B cell (primary cell): Measurements from ENCODE around the gene GGA3. TPM values are rescaled to one million over a fixed set of nuclear protein-coding genes. Genes with fewer than 3 reads are reported as not detected.
A peak's percentile ranks its signal among the peaks of the same experiment; 100 is the strongest.

ENCODE experiments used
- ATAC-seq: fragments of 200-7000 bp; cut with Tn5 transposase; one replicate; pipeline ENCODE4 v1.10.0; 2021; ENCODE audit warnings: low read depth, mild to moderate bottlenecking, moderate number of reproducible peaks, moderate library complexity
- CTCF ChIA-PET: fragments of 350-600 bp; sonication (Branson Sonifier 250); formaldehyde crosslinking; loops from one replicate; lab custom pipeline; 2021; ENCODE audit warnings: antibody characterized with exemption, inconsistent platforms; lab: Charles Lee
- POLR2A ChIA-PET: fragments of 350-600 bp; sonication (Branson Sonifier 250); formaldehyde crosslinking; loops from one replicate; lab custom pipeline; 2021; ENCODE audit warnings: antibody characterized with exemption; lab: Charles Lee
- DNase-seq: peaks from one replicate; pipeline ENCODE4 v3.0.0; 2013
- H2AFZ ChIP-seq: 2 replicates; pipeline ENCODE4 v1.6.1; 2012; ENCODE audit warnings: mild to moderate bottlenecking, low read depth, low read length; ENCODE audit not compliant: insufficient read depth, poor library complexity, severe bottlenecking
- H3K27ac ChIP-seq, 2 donors: 1 replicate in 1 of 2; 2 replicates in 1 of 2; pipeline ENCODE4 v1.5.1; 2012 to 2013; ENCODE audit warnings: low read length in 2 of 2, mild to moderate bottlenecking in 2 of 2, moderate library complexity in 1 of 2
- H3K27me3 ChIP-seq, 4 experiments: fragments of 200-600 bp in 1 of 4; sonication (generic) in 1 of 4; replicated peaks in 1 of 4; 1 replicate in 2 of 4; 2 replicates in 2 of 4; pipeline versions ENCODE4 v1.6.1 to v1.7.0; 2013 to 2016; ENCODE audit warnings: low read length in 3 of 4, mild to moderate bottlenecking in 2 of 4, mixed read lengths in 1 of 4, moderate library complexity in 1 of 4; ENCODE audit not compliant: insufficient read depth in 4 of 4, control insufficient read depth in 3 of 4; ENCODE audit errors: control extremely low read depth in 1 of 4
- H3K36me3 ChIP-seq, 2 experiments: replicated peaks in 1 of 2; 1 replicate in 1 of 2; 2 replicates in 1 of 2; pipeline versions ENCODE4 v1.6.1 to v1.7.1; 2013; ENCODE audit warnings: low read length in 1 of 2; ENCODE audit not compliant: insufficient read depth in 2 of 2, control insufficient read depth in 1 of 2; ENCODE audit errors: control extremely low read depth in 1 of 2, extremely low read depth in 1 of 2
- H3K4me1 ChIP-seq, 2 donors: fragments of 200-600 bp in 1 of 2; sonication (generic) in 1 of 2; 1 replicate in 1 of 2; 2 replicates in 1 of 2; pipeline versions ENCODE4 v1.5.1 to v1.6.1; 2013 to 2017; ENCODE audit warnings: low read length in 2 of 2; ENCODE audit not compliant: control insufficient read depth in 2 of 2, insufficient read depth in 2 of 2
- H3K4me2 ChIP-seq: replicated peaks from 2 replicates; pipeline ENCODE3; 2012; ENCODE audit warnings: mild to moderate bottlenecking, low read depth, low read length; ENCODE audit not compliant: poor library complexity, severe bottlenecking
- H3K4me3 ChIP-seq, 5 experiments: fragments of 200-600 bp in 1 of 5; sonication (generic) in 1 of 5; 1 replicate in 3 of 5; 2 replicates in 2 of 5; pipeline versions ENCODE4 v1.5.1 to v1.7.0; 2011 to 2016; ENCODE audit warnings: low read length in 4 of 5, mild to moderate bottlenecking in 4 of 5, low read depth in 2 of 5, control low read depth in 1 of 5, moderate library complexity in 1 of 5; ENCODE audit not compliant: insufficient read depth in 1 of 5; ENCODE audit errors: control extremely low read depth in 1 of 5, extremely low read depth in 1 of 5
- H3K79me2 ChIP-seq: fragments of 200-600 bp; sonication (generic); one replicate; pipeline ENCODE4 v1.6.0; 2016; ENCODE audit warnings: low read length; ENCODE audit not compliant: control insufficient read depth, insufficient read depth
- H3K9ac ChIP-seq: fragments of 200-600 bp; sonication (generic); 2 replicates; pipeline ENCODE4 v1.6.1; 2017; ENCODE audit warnings: mild to moderate bottlenecking, low read length, moderate library complexity
- H3K9me3 ChIP-seq, 3 donors: one replicate each; pipeline versions ENCODE4 v1.6.1 to v1.7.1; 2013; ENCODE audit warnings: low read length in 2 of 3; ENCODE audit not compliant: control insufficient read depth in 2 of 3, insufficient read depth in 1 of 3; ENCODE audit errors: control extremely low read depth in 1 of 3
- H4K20me1 ChIP-seq: 2 replicates; pipeline ENCODE4 v1.6.0; 2012; ENCODE audit warnings: mild to moderate bottlenecking, low read length; ENCODE audit not compliant: insufficient read depth, control insufficient read depth, poor library complexity, severe bottlenecking
- H3K27ac Mint-ChIP-seq: one replicate; pipeline ENCODE4 v1.8.0; 2021; ENCODE audit warnings: mixed read lengths
- H3K27me3 Mint-ChIP-seq: one replicate; pipeline ENCODE4 v1.8.0; 2021; ENCODE audit warnings: mixed read lengths
- H3K4me1 Mint-ChIP-seq: one replicate; pipeline ENCODE4 v1.8.0; 2021; ENCODE audit warnings: mixed read lengths
- H3K4me3 Mint-ChIP-seq: one replicate; pipeline ENCODE4 v1.8.0; 2021; ENCODE audit warnings: mixed read lengths
- H3K9me3 Mint-ChIP-seq: one replicate; pipeline ENCODE4 v1.8.0; 2022; ENCODE audit warnings: mixed read lengths; ENCODE audit not compliant: insufficient read depth
- EZH2 ChIP-seq: IDR thresholded peaks from 2 replicates; pipeline ENCODE4 v1.6.1; 2012; ENCODE audit warnings: borderline replicate concordance, low read depth, mild to moderate bottlenecking, moderate library complexity, low read length; ENCODE audit not compliant: insufficient read depth, poor library complexity, severe bottlenecking
- WGBS: methylation state at CpG from one replicate; pipeline ENCODE4 v1.1.5; 2013; ENCODE audit warnings: missing lambda C conversion rate; ENCODE audit not compliant: insufficient coverage; 5-methylcytosine and 5-hydroxymethylcytosine counted together
- intact Hi-C: fragments of 100-400 bp; cut with micrococcal nuclease; formaldehyde crosslinking; loops from one replicate; pipeline ENCODE4 v1.10.0; 2022
- polyA minus RNA-seq: library from RNA; depleted of rRNA, polyadenylated mRNA; stranded (reverse); fragments of >200 nt; gene quantifications from 2 replicates; pipeline ENCODE4 v1.2.3, GENCODE V29; 2012
- polyA plus RNA-seq: library from polyadenylated mRNA; depleted of rRNA; stranded (reverse); fragments of >200 nt; gene quantifications from 2 replicates; pipeline ENCODE4 v1.2.3, GENCODE V29; 2012
- total RNA-seq, 2 donors: library from RNA; stranded (reverse); fragments of 120-200 nt in 1 of 2; gene quantifications; 1 replicate in 1 of 2; 2 replicates in 1 of 2; pipeline versions ENCODE4 v1.2.3 to v1.2.4, GENCODE V29; 2013 to 2022
- TF ChIP-seq, protein P1 (sequence below): fragments of 200-600 bp; IDR thresholded peaks from one replicate; pipeline ENCODE4 v1.8.0; 2022; ENCODE audit warnings: antibody characterized with exemption, mild to moderate bottlenecking

Gene GGA3, protein sequence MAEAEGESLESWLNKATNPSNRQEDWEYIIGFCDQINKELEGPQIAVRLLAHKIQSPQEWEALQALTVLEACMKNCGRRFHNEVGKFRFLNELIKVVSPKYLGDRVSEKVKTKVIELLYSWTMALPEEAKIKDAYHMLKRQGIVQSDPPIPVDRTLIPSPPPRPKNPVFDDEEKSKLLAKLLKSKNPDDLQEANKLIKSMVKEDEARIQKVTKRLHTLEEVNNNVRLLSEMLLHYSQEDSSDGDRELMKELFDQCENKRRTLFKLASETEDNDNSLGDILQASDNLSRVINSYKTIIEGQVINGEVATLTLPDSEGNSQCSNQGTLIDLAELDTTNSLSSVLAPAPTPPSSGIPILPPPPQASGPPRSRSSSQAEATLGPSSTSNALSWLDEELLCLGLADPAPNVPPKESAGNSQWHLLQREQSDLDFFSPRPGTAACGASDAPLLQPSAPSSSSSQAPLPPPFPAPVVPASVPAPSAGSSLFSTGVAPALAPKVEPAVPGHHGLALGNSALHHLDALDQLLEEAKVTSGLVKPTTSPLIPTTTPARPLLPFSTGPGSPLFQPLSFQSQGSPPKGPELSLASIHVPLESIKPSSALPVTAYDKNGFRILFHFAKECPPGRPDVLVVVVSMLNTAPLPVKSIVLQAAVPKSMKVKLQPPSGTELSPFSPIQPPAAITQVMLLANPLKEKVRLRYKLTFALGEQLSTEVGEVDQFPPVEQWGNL
- 134 and 135 TPM in 2 replicates for total RNA-seq
- 37.9 TPM for total RNA-seq (2013)
- polyA plus RNA-seq = 109 and 116 TPM in 2 replicates
- polyA minus RNA-seq = 35.1 and 52.1 TPM in 2 replicates

GRCh38 chr17:75261336-75262111 is at the start of gene GGA3, which contains the start of gene MRPS7:
GGA3 (minus strand) TSS chr17:75261606; CDS start chr17:75261587, 19 bp downstream.
MRPS7 (plus strand) TSS chr17:75261879; CDS start chr17:75261901, 22 bp downstream.
- H3K4me1 ChIP-seq = peaks cover 25% of the 10 kb centered on the region in 2 donors
- H3K4me2 ChIP-seq = peak within 1 kb of the TSS; percentile 88
- Mint-ChIP-seq H3K27ac (peak within 1 kb of the TSS; percentile 100), H3K9me3 (no peaks in the 10 kb centered on the region), H3K4me3 (peak within 1 kb of the TSS; percentile 97), H3K4me1 (peaks cover 52% of the 10 kb centered on the region), H3K27me3 (no peaks in the 10 kb centered on the region)
- ChIA-PET CTCF (interaction anchor here (0.5 to 4.9 kb wide), 15 partner anchors 10 to 151 kb away, joined by 3 to 62 read pairs (median 5); partner anchors contain the start of genes MIF4GD and SLC25A19), POLR2A (interaction anchor here (0.6 to 3.2 kb wide), 11 partner anchors 9 to 195 kb away, joined by 3 to 41 read pairs (median 7); partner anchors contain the start of genes GRB2, MIF4GD, SLC25A19 and TMEM94)
- H3K9me3 ChIP-seq = no peaks in the 10 kb centered on the region
- DNase-seq (peak; percentile 98), ATAC-seq (peak; percentile 96)
- intact Hi-C loops = loop anchor here (1.0 kb wide), 7 partner anchors 10 to 328 kb away; partner anchors contain the start of genes GRB2, MIF4GD, SLC25A19 and TMEM94
- H4K20me1 ChIP-seq = peaks cover 16% of the 10 kb centered on the region
- H3K27me3 ChIP-seq = no peaks in the 10 kb centered on the region
- H3K9ac ChIP-seq = peak within 1 kb of the TSS; percentile 94
- peak within 1 kb of the TSS; percentile 95 to 99 for H3K27ac ChIP-seq
- WGBS = under 1% methylated on average over 68 of the region's 69 CpGs
- TF ChIP-seq, protein P1, sequence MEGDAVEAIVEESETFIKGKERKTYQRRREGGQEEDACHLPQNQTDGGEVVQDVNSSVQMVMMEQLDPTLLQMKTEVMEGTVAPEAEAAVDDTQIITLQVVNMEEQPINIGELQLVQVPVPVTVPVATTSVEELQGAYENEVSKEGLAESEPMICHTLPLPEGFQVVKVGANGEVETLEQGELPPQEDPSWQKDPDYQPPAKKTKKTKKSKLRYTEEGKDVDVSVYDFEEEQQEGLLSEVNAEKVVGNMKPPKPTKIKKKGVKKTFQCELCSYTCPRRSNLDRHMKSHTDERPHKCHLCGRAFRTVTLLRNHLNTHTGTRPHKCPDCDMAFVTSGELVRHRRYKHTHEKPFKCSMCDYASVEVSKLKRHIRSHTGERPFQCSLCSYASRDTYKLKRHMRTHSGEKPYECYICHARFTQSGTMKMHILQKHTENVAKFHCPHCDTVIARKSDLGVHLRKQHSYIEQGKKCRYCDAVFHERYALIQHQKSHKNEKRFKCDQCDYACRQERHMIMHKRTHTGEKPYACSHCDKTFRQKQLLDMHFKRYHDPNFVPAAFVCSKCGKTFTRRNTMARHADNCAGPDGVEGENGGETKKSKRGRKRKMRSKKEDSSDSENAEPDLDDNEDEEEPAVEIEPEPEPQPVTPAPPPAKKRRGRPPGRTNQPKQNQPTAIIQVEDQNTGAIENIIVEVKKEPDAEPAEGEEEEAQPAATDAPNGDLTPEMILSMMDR = no peak
- no peak for TF ChIP-seq EZH2
- H3K36me3 ChIP-seq = peaks cover 0 to 17% of the 10 kb centered on the region in 2 experiments
- H3K4me3 ChIP-seq = peak within 1 kb of the TSS; percentile 79 to 96 (median 95)
- H3K79me2 ChIP-seq = peaks cover 73% of the 10 kb centered on the region
- peak within 1 kb of the TSS; percentile 87 for H2AFZ ChIP-seq
